Stimulated activated CD8-positive, alpha-beta memory T cell treated with anti-CD3 and anti-CD28 coated beads, Interleukin-2, amount 100 ng/mL, for 48 hours (primary cell): ENCODE measurements around the gene ACAT2.
"Not testable (repeated sequence)": the region's sequence is repeated elsewhere in the genome, so short reads cannot be mapped to it uniquely, and the experiment has no call there.

Experiments
- DNase-seq, 2 donors: peaks; one replicate each; pipeline ENCODE4 v3.0.0-alpha.2; 2020; ENCODE audit warnings: low read depth in 2 of 2

ACAT2 gene

GRCh38 chr6:159730332-159730676 is 31.5 kb upstream of the ACAT2 start:
- DNase-seq, result no peak

- not testable (repeated sequence) for DNase-seq
Measured at GRCh38 chr6:159732550-159732949, 29.3 kb upstream of the ACAT2 start.

GRCh38 chr6:159733395-159733794 is 28.4 kb upstream of the ACAT2 start:
- not testable (repeated sequence) for DNase-seq

- no peak for DNase-seq
Measured at GRCh38 chr6:159736908-159737307, 24.9 kb upstream of the ACAT2 start.

- no peak for DNase-seq
Measured at GRCh38 chr6:159739341-159739740, 22.5 kb upstream of the ACAT2 start.

GRCh38 chr6:159742165-159742564 is 19.7 kb upstream of the ACAT2 start:
- no peak for DNase-seq

- no peak for DNase-seq
Measured at GRCh38 chr6:159745081-159745480, 16.8 kb upstream of the ACAT2 start.

GRCh38 chr6:159746759-159747158 is 15.1 kb upstream of the ACAT2 start:
- no peak for DNase-seq

- not testable (repeated sequence) for DNase-seq
Measured at GRCh38 chr6:159748127-159748526, 13.7 kb upstream of the ACAT2 start.

- no peak for DNase-seq
Measured at GRCh38 chr6:159751448-159751847, 10.4 kb upstream of the ACAT2 start.

- no peak for DNase-seq
Measured at GRCh38 chr6:159753081-159753872, 8.6 kb upstream of the ACAT2 start.

- DNase-seq, result no peak
Measured at GRCh38 chr6:159754401-159754800, 7.4 kb upstream of the ACAT2 start.

GRCh38 chr6:159754959-159755914 is 6.6 kb upstream of the ACAT2 start:
- DNase-seq, result no peak

GRCh38 chr6:159756508-159756907 is 5.3 kb upstream of the ACAT2 start:
- DNase-seq, result no peak

GRCh38 chr6:159758031-159759001 is 3.5 kb upstream of the ACAT2 start:
- DNase-seq, result no peak

- DNase-seq, result no peak
Measured at GRCh38 chr6:159759645-159760044, 2.2 kb upstream of the ACAT2 start.

- no peak for DNase-seq
Measured at GRCh38 chr6:159760602-159761057, 1.2 kb upstream of the ACAT2 start.

GRCh38 chr6:159761129-159761872 is 544 bp upstream of the ACAT2 start:
- DNase-seq, result no peak

GRCh38 chr6:159762681-159763293 is 942 bp downstream of the ACAT2 start:
- DNase-seq, result no peak

- no peak for DNase-seq
Measured at GRCh38 chr6:159766906-159767305, 5.1 kb downstream of the ACAT2 start.
